ENCODE measurements around the gene HSPA1A. TPM values are rescaled to one million over a fixed set of nuclear protein-coding genes. Genes with fewer than 3 reads are reported as not detected.
A peak's percentile ranks its signal among the peaks of the same experiment; 100 is the strongest.

HSPA1A gene
- total and polyA plus RNA-seq, 4 donors, result 28.8 to 120 (median 77.6) TPM

DNA sequence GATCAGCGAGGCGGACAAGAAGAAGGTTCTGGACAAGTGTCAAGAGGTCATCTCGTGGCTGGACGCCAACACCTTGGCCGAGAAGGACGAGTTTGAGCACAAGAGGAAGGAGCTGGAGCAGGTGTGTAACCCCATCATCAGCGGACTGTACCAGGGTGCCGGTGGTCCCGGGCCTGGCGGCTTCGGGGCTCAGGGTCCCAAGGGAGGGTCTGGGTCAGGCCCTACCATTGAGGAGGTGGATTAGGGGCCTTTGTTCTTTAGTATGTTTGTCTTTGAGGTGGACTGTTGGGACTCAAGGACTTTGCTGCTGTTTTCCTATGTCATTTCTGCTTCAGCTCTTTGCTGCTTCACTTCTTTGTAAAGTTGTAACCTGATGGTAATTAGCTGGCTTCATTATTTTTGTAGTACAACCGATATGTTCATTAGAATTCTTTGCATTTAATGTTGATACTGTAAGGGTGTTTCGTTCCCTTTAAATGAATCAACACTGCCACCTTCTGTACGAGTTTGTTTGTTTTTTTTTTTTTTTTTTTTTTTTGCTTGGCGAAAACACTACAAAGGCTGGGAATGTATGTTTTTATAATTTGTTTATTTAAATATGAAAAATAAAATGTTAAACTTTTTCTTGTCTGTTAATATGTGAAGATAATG, 14.4 kb downstream of the HSPA1A start:
- H3K9me3 ChIP-seq (ENCODE audit: control insufficient read depth in 4 of 4, low read length in 3 of 4), result no peaks in the 10 kb centered on the region
- peak overlapping the region; percentile 73 to 85 for H3K27ac ChIP-seq (ENCODE audit: low read depth in 1 of 2, low read length in 2 of 2)
- DNase-seq (ENCODE audit: low spot score), result no peak
- no peaks in the 10 kb centered on the region for H3K27me3 ChIP-seq (ENCODE audit: control insufficient read depth in 4 of 4, insufficient read depth in 4 of 4, low read length in 3 of 4)
- peak overlapping the region; percentile 42 to 95 for H3K9ac ChIP-seq (ENCODE audit: low read depth in 1 of 2, low read length in 2 of 2)
- peak; percentile 76 to 77 for TF ChIP-seq RAD21 (IDR thresholded peaks at IDR 0.05)
- TF ChIP-seq, protein P1, sequence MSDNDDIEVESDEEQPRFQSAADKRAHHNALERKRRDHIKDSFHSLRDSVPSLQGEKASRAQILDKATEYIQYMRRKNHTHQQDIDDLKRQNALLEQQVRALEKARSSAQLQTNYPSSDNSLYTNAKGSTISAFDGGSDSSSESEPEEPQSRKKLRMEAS (IDR thresholded peaks at IDR 0.05), result peak; percentile 9
- peak in 1 of 2 donors; percentile 4 for TF ChIP-seq JUND (IDR thresholded peaks at IDR 0.05)
- no peak for TF ChIP-seq FOXA2 (IDR thresholded peaks at IDR 0.05)
- TF ChIP-seq EGR1 (IDR thresholded peaks at IDR 0.05; ENCODE audit: low read depth in 2 of 2), result no peak
- TF ChIP-seq FOXA1 (IDR thresholded peaks at IDR 0.05), result no peak
- TF ChIP-seq YY1 (IDR thresholded peaks at IDR 0.05), result peak; percentile 4
- TF ChIP-seq HNF4A (conservative IDR thresholded peaks at IDR 0.05), result peak in 1 of 2 donors; percentile 4
- TF ChIP-seq RXRA (IDR thresholded peaks at IDR 0.05), result peak in 1 of 2 donors; percentile 6
- TF ChIP-seq, protein P2, sequence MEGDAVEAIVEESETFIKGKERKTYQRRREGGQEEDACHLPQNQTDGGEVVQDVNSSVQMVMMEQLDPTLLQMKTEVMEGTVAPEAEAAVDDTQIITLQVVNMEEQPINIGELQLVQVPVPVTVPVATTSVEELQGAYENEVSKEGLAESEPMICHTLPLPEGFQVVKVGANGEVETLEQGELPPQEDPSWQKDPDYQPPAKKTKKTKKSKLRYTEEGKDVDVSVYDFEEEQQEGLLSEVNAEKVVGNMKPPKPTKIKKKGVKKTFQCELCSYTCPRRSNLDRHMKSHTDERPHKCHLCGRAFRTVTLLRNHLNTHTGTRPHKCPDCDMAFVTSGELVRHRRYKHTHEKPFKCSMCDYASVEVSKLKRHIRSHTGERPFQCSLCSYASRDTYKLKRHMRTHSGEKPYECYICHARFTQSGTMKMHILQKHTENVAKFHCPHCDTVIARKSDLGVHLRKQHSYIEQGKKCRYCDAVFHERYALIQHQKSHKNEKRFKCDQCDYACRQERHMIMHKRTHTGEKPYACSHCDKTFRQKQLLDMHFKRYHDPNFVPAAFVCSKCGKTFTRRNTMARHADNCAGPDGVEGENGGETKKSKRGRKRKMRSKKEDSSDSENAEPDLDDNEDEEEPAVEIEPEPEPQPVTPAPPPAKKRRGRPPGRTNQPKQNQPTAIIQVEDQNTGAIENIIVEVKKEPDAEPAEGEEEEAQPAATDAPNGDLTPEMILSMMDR (IDR thresholded peaks at IDR 0.05; ENCODE audit: low read depth, low read length, missing input control), result peak; percentile 34
- peak overlapping the region; percentile 36 to 79 (median 54) for H3K4me3 ChIP-seq (ENCODE audit: low read depth in 1 of 3, low read length in 3 of 3)
- WGBS, result 3% methylated on average over 11 of the region's 15 CpGs
- H3K36me3 ChIP-seq (ENCODE audit: control insufficient read depth in 4 of 4, insufficient read depth in 3 of 4, low read depth in 1 of 4, low read length in 3 of 4), result no peaks in the 10 kb centered on the region
- H3K4me1 ChIP-seq (ENCODE audit: control insufficient read depth in 4 of 4, insufficient read depth in 4 of 4, low read length in 3 of 4), result peaks cover 1 to 16% (median 9%) of the 10 kb centered on the region in 4 donors

DNA sequence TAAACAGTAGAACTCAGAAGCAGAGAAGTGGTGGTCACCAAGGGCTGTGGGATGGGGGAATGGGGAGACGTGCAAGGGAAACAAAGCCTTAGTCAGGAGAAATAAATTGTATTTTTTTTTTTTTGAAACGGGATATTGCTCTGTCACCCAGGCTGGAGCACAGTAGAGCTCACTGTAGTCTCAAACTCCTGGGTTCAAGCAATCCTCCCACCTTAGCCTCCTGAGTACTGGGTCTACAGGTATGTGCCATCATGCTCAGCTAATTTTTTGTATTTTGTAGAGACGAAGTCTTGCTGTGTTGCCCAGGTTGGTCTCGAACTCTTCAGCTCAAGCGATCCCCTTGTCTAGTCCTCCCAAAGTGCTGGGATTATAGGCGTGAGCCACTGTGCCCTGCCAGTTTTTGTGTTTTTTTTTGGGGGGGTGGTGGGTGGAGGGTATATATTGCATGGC, 15.6 kb downstream of the HSPA1A start:
- H3K27me3 ChIP-seq (ENCODE audit: control insufficient read depth in 4 of 4, insufficient read depth in 4 of 4, low read length in 3 of 4), result no peaks in the 10 kb centered on the region
- H3K36me3 ChIP-seq (ENCODE audit: control insufficient read depth in 4 of 4, insufficient read depth in 3 of 4, low read depth in 1 of 4, low read length in 3 of 4), result no peaks in the 10 kb centered on the region
- peak overlapping the region; percentile 38 to 95 for H3K9ac ChIP-seq (ENCODE audit: low read depth in 1 of 2, low read length in 2 of 2)
- no peaks in the 10 kb centered on the region for H3K9me3 ChIP-seq (ENCODE audit: control insufficient read depth in 4 of 4, low read length in 3 of 4)
- H3K4me1 ChIP-seq (ENCODE audit: control insufficient read depth in 4 of 4, insufficient read depth in 4 of 4, low read length in 3 of 4), result peaks cover 1 to 17% (median 10%) of the 10 kb centered on the region in 4 donors
- DNase-seq (ENCODE audit: low spot score), result no peak
- WGBS, result 55% methylated on average over 6 of the region's 6 CpGs
- no peak for TF ChIP-seq RAD21 (IDR thresholded peaks at IDR 0.05)
- no peak for TF ChIP-seq JUND (IDR thresholded peaks at IDR 0.05)
- TF ChIP-seq, protein P2 (IDR thresholded peaks at IDR 0.05; ENCODE audit: low read depth, low read length, missing input control), result no peak
- TF ChIP-seq TAF1 (conservative IDR thresholded peaks at IDR 0.05), result no peak
- peak overlapping the region; percentile 73 to 85 for H3K27ac ChIP-seq (ENCODE audit: low read depth in 1 of 2, low read length in 2 of 2)
- H3K4me3 ChIP-seq (ENCODE audit: low read depth in 1 of 3, low read length in 3 of 3), result peak overlapping the region; percentile 41 to 79 (median 54)
